MM.1S (cell line): ENCODE measurements around the gene CCDC51.

Source experiments
- DNase-seq: peaks from one replicate; pipeline ENCODE4 v3.0.0-alpha.2; 2015
- H2AFZ ChIP-seq: fragments of 300-600 bp; sonication (generic); 2 replicates; pipeline ENCODE4 v1.6.0; 2016; ENCODE audit warnings: antibody characterized with exemption, low read length
- H3F3A ChIP-seq: fragments of 300-600 bp; sonication (generic); 2 replicates; pipeline ENCODE4 v1.6.1; 2016; ENCODE audit warnings: mild to moderate bottlenecking, antibody characterized with exemption, low read length, moderate library complexity, mixed read lengths; ENCODE audit not compliant: insufficient read depth
- H3K27ac ChIP-seq: fragments of 300-600 bp; sonication (generic); 2 replicates; pipeline ENCODE4 v1.5.1; 2016; ENCODE audit warnings: mild to moderate bottlenecking, low read length
- H3K27me3 ChIP-seq: fragments of 300-600 bp; sonication (generic); replicated peaks from 2 replicates; pipeline ENCODE4 v1.6.0; 2016; ENCODE audit warnings: low read length; ENCODE audit not compliant: insufficient read depth
- H3K36me3 ChIP-seq: fragments of 300-600 bp; sonication (generic); replicated peaks from 2 replicates; pipeline ENCODE4 v1.6.1; 2016; ENCODE audit warnings: mild to moderate bottlenecking, low read length, mixed read lengths; ENCODE audit not compliant: insufficient read depth
- H3K4me1 ChIP-seq: fragments of 300-600 bp; sonication (generic); 2 replicates; pipeline ENCODE4 v1.6.1; 2016; ENCODE audit warnings: low read length, mixed read lengths
- H3K4me2 ChIP-seq: fragments of 300-600 bp; sonication (generic); 2 replicates; pipeline ENCODE4 v1.6.0; 2016; ENCODE audit warnings: low read depth, low read length
- H3K4me3 ChIP-seq: fragments of 300-600 bp; sonication (generic); 2 replicates; pipeline ENCODE4 v1.5.1; 2016; ENCODE audit warnings: low read length, mixed read lengths
- H3K79me2 ChIP-seq: fragments of 300-600 bp; sonication (generic); 2 replicates; pipeline ENCODE4 v1.6.1; 2016; ENCODE audit warnings: mixed run types, low read length, mixed read lengths
- H3K9ac ChIP-seq: fragments of 300-600 bp; sonication (generic); 2 replicates; pipeline ENCODE4 v1.6.1; 2016; ENCODE audit warnings: low read length, mixed read lengths
- H3K9me2 ChIP-seq: fragments of 300-600 bp; sonication (generic); replicated peaks from 2 replicates; pipeline ENCODE4 v1.6.1; 2016; ENCODE audit warnings: mild to moderate bottlenecking, low read length, mixed read lengths; ENCODE audit not compliant: insufficient read depth
- H3K9me3 ChIP-seq: fragments of 300-600 bp; sonication (generic); replicated peaks from 2 replicates; pipeline ENCODE4 v1.6.1; 2016; ENCODE audit warnings: mild to moderate bottlenecking, low read length, mixed read lengths; ENCODE audit not compliant: insufficient read depth
- H4K20me1 ChIP-seq: fragments of 300-600 bp; sonication (generic); 2 replicates; pipeline ENCODE4 v1.6.1; 2016; ENCODE audit warnings: mild to moderate bottlenecking, low read length, moderate library complexity, mixed read lengths; ENCODE audit not compliant: insufficient read depth
- EZH2 ChIP-seq: fragments of 300-600 bp; sonication (generic); optimal IDR thresholded peaks from 2 replicates; pipeline ENCODE3; 2017; ENCODE audit warnings: low read depth, mild to moderate bottlenecking, antibody characterized with exemption, low read length, mixed read lengths
- EZH2phosphoT487 ChIP-seq: fragments of 300-600 bp; sonication (generic); IDR thresholded peaks from 2 replicates; pipeline ENCODE4 v1.6.1; 2018; ENCODE audit warnings: antibody characterized with exemption, low read length
- TF ChIP-seq, protein P1 (sequence below): fragments of 300-600 bp; sonication (generic); IDR thresholded peaks from 2 replicates; pipeline ENCODE4 v1.5.1; 2016; ENCODE audit warnings: antibody characterized with exemption, low read length, mixed read lengths

CCDC51 gene

DNA sequence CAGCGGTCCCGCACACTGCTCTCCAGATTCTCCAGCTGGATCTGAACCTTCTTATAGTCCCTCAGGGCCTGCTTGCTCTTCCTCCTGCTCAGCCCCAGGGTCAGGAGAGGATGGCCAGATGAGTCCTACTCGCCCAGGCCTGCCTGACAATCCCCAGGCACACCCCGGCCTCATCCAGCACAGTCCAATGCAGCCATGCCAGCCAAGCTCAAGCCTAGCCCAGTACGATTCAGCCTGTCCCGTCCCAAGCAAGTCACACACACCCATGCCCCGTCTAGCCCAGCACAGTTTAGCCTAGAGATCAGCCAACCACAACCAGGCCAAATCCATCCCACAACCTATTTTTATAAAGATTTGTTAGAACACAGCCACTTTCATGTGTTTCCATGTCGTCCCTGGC, 26.8 kb downstream of the CCDC51 start:
- Histone ChIP-seq H3K9ac (no peak overlapping the region), H3F3A (no peaks in the 10 kb centered on the region), H3K27me3 (peaks cover 26% of the 10 kb centered on the region; the same call in 1 of the 2 replicates), H3K4me3 (no peak overlapping the region), H3K9me2 (no peaks in the 10 kb centered on the region), H3K4me1 (no peaks in the 10 kb centered on the region), H3K79me2 (no peaks in the 10 kb centered on the region), H3K36me3 (no peaks in the 10 kb centered on the region), H3K27ac (no peak overlapping the region), H4K20me1 (no peaks in the 10 kb centered on the region), H3K4me2 (no peak overlapping the region), H2AFZ (no peak overlapping the region), H3K9me3 (no peaks in the 10 kb centered on the region)
- no peak for DNase-seq
- TF ChIP-seq, protein P1, sequence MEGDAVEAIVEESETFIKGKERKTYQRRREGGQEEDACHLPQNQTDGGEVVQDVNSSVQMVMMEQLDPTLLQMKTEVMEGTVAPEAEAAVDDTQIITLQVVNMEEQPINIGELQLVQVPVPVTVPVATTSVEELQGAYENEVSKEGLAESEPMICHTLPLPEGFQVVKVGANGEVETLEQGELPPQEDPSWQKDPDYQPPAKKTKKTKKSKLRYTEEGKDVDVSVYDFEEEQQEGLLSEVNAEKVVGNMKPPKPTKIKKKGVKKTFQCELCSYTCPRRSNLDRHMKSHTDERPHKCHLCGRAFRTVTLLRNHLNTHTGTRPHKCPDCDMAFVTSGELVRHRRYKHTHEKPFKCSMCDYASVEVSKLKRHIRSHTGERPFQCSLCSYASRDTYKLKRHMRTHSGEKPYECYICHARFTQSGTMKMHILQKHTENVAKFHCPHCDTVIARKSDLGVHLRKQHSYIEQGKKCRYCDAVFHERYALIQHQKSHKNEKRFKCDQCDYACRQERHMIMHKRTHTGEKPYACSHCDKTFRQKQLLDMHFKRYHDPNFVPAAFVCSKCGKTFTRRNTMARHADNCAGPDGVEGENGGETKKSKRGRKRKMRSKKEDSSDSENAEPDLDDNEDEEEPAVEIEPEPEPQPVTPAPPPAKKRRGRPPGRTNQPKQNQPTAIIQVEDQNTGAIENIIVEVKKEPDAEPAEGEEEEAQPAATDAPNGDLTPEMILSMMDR = no peak
- TF ChIP-seq EZH2 = no peak
- no peak for TF ChIP-seq EZH2phosphoT487

DNA sequence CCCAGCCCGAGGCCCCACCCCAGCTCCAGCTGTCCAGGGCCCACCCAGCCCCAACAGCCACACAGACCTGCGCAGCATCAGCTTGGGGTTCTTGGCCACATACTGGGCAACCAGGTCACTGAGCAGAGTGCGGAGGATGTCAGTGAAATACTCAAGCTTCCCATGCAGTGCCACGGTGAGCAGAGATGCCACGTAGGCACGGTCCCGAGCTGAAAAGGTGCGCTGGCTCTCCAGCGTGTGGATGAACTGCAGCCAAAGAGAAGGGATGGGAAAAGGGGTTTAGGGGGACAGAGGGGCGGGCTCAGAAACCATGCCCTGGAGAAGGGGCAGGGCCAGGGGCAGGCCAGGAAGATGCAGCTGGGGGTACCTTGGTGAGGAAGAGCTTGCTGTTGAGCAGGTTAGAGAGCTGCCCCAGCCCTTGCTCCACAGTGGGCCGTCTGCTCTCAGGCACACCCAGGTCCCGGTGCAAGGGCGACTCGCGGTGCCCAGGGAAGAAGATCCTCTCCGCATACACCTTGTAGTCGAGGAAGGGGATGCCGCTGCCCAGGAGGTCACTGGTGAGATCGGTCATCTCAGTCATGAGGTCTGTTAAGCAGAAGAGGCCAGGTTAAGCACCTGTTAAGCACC, 27.4 kb downstream of the CCDC51 start:
- H2AFZ ChIP-seq = no peak overlapping the region
- H4K20me1 ChIP-seq = no peaks in the 10 kb centered on the region
- TF ChIP-seq EZH2phosphoT487 (no peak), EZH2 (no peak)
- TF ChIP-seq, protein P1 = no peak
- no peak overlapping the region for H3K4me2 ChIP-seq
- peaks cover 29% of the 10 kb centered on the region for H3K27me3 ChIP-seq
- H3K4me1 ChIP-seq = no peaks in the 10 kb centered on the region
- DNase-seq = no peak
- no peak overlapping the region for H3K4me3 ChIP-seq
- no peaks in the 10 kb centered on the region for H3K9me3 ChIP-seq
- H3K36me3 ChIP-seq = no peaks in the 10 kb centered on the region
- no peaks in the 10 kb centered on the region for H3F3A ChIP-seq
- no peak overlapping the region for H3K9ac ChIP-seq
- H3K27ac ChIP-seq = no peak overlapping the region
- H3K79me2 ChIP-seq = no peaks in the 10 kb centered on the region
- no peaks in the 10 kb centered on the region for H3K9me2 ChIP-seq

DNA sequence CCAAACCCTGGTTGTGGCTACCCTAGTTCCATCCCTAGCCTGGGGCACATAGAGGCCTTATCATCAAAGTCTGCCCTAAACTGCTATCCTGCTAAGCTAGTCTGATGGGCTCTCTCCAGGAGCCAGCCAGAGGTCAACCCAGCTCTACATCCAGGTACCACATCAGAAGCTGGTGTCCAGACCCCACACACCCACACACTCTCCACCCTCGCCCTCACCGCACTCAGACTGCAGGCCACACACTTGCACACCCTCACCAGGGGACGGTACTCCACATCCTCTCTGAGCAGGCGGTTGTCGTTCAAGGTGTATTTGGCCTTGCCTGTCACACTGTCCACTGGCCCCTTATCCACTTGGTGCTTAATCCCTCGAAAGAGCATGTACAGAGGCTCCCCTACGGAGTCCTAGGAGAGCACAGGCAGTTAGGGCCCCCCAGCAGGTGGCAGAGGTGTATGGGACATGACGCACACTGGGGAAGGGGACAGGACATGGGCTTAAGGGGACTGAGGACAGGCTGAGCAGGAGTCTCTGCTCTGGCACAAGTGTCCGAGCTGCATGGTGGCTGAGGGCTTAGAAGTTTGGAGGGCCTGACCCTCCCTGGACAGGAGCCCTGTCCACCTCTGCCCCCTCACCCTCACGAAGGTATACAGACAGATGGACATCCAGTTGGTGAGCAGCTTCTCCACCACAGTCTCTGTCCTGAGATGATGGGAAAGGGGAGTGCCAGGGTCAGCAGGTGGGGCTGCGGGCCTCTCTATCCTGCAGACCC, 28.1 kb downstream of the CCDC51 start:
- TF ChIP-seq EZH2 (no peak), EZH2phosphoT487 (no peak)
- TF ChIP-seq, protein P1 = no peak
- Histone ChIP-seq H3K36me3 (no peaks in the 10 kb centered on the region), H3K27ac (no peak overlapping the region)

More for the DNA sequence above, 28.1 kb downstream of the CCDC51 start:
- Histone ChIP-seq H3K4me2 (no peak overlapping the region), H2AFZ (no peak overlapping the region), H3F3A (no peaks in the 10 kb centered on the region), H3K4me1 (no peaks in the 10 kb centered on the region), H3K27me3 (peaks cover 26% of the 10 kb centered on the region), H3K9ac (no peak overlapping the region), H3K4me3 (no peak overlapping the region), H4K20me1 (no peaks in the 10 kb centered on the region), H3K9me2 (no peaks in the 10 kb centered on the region), H3K79me2 (no peaks in the 10 kb centered on the region), H3K9me3 (no peaks in the 10 kb centered on the region)
- DNase-seq = no peak
